SH-SY5Y (cell line): Measurements from ENCODE around the gene SLC18B1.

Experiments used
- GATA2 ChIP-seq: IDR thresholded peaks from 2 replicates; pipeline ENCODE4 v1.6.1; 2011; ENCODE audit warnings: mild to moderate bottlenecking, low read depth, low read length
- GATA3 ChIP-seq: IDR thresholded peaks from 2 replicates; pipeline ENCODE4 v1.6.1; 2011; ENCODE audit warnings: low read depth, mild to moderate bottlenecking, low read length, moderate library complexity

DNA sequence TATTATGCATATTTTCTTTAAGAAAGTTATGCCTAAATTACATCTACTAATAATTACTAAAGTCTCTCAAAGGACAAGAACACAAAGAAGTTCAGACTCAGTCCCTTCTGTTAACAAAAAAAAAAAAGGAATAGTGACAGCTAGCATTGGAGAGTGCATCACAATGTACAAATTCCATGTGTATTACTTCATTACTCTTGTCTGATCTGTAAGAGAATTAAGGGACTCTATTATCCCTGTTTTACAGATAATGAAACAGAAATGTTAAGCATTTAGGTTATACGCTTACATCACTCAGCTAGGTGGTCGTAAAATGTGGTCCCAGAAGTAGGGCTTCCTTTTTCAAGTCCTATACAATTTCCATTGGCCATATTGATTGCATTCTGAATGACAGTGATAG is 67.4 kb downstream of the SLC18B1 start:
- no peak for TF ChIP-seq GATA2
- TF ChIP-seq GATA3, result no peak
